HL-60 (cell line): ENCODE data around the gene VAV2.

ENCODE experiments used
- GABPA ChIP-seq: IDR thresholded peaks from 2 replicates; pipeline ENCODE4 v1.6.1; 2012; ENCODE audit warnings: low read depth
- POLR2AphosphoS5 ChIP-seq: IDR thresholded peaks from 2 replicates; pipeline ENCODE4 v1.6.1; 2012; ENCODE audit warnings: low read depth
- REST ChIP-seq: IDR thresholded peaks from 2 replicates; pipeline ENCODE4 v1.6.1; 2012; ENCODE audit warnings: low read depth; ENCODE audit not compliant: insufficient replicate concordance
- SPI1 ChIP-seq: IDR thresholded peaks from 2 replicates; pipeline ENCODE4 v1.6.1; 2012; ENCODE audit warnings: low read depth, mild to moderate bottlenecking, borderline replicate concordance
- TF ChIP-seq, protein P1 (sequence below): IDR thresholded peaks from one replicate; pipeline ENCODE4 v1.5.1; 2011; ENCODE audit warnings: low read length, control low read depth, inconsistent platforms; ENCODE audit not compliant: insufficient read depth

GRCh38 chr9:133945314-133945975, 46.7 kb downstream of the VAV2 start:
- TF ChIP-seq, protein P1, sequence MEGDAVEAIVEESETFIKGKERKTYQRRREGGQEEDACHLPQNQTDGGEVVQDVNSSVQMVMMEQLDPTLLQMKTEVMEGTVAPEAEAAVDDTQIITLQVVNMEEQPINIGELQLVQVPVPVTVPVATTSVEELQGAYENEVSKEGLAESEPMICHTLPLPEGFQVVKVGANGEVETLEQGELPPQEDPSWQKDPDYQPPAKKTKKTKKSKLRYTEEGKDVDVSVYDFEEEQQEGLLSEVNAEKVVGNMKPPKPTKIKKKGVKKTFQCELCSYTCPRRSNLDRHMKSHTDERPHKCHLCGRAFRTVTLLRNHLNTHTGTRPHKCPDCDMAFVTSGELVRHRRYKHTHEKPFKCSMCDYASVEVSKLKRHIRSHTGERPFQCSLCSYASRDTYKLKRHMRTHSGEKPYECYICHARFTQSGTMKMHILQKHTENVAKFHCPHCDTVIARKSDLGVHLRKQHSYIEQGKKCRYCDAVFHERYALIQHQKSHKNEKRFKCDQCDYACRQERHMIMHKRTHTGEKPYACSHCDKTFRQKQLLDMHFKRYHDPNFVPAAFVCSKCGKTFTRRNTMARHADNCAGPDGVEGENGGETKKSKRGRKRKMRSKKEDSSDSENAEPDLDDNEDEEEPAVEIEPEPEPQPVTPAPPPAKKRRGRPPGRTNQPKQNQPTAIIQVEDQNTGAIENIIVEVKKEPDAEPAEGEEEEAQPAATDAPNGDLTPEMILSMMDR: no peak
- TF ChIP-seq POLR2AphosphoS5 (no peak), SPI1 (no peak), REST (no peak), GABPA (no peak)
